Measurements from ENCODE around the gene TMEM117.

Gene TMEM117

GRCh38 chr12:44285321-44285960 is 449.6 kb downstream of the TMEM117 start:
- Histone ChIP-seq H3F3A (ENCODE audit: control insufficient read depth, insufficient read depth) (no peaks in the 10 kb centered on the region), H3K36me3 (ENCODE audit: control insufficient read depth, low read length) (no peaks in the 10 kb centered on the region), H3K9me3 (ENCODE audit: control insufficient read depth, insufficient read depth, low read length) (no peaks in the 10 kb centered on the region), H3K27ac (ENCODE audit: low read depth, low read length) (no peak overlapping the region), H3K4me2 (ENCODE audit: low read length) (no peak overlapping the region), H3K9me2 (replicated peaks; ENCODE audit: control insufficient read depth, low read length) (no peaks in the 10 kb centered on the region), H3K27me3 (ENCODE audit: control insufficient read depth, low read length) (no peaks in the 10 kb centered on the region), H4K20me1 (ENCODE audit: control insufficient read depth, insufficient read depth, low read depth, low read length) (no peaks in the 10 kb centered on the region), H3K4me1 (ENCODE audit: control insufficient read depth, low read length) (no peaks in the 10 kb centered on the region), H3K79me2 (ENCODE audit: control insufficient read depth, low read length) (no peaks in the 10 kb centered on the region), H3K4me3 (ENCODE audit: low read length) (no peak overlapping the region)
- TF ChIP-seq CTCF (IDR thresholded peaks at IDR 0.05; ENCODE audit: low read depth, low read length, poor library complexity, severe bottlenecking) (no peak), EZH2phosphoT487 (IDR thresholded peaks at IDR 0.05; ENCODE audit: borderline replicate concordance, low read length) (no peak)

GRCh38 chr12:44286336-44286735 is 450.5 kb downstream of the TMEM117 start:
- no peaks in the 10 kb centered on the region for H3K27me3 ChIP-seq (ENCODE audit: control insufficient read depth, low read length)
- no peaks in the 10 kb centered on the region for H3K9me3 ChIP-seq (ENCODE audit: control insufficient read depth, insufficient read depth, low read length)
- H3K4me2 ChIP-seq (ENCODE audit: low read length): no peak overlapping the region
- H3K9me2 ChIP-seq (replicated peaks; ENCODE audit: control insufficient read depth, low read length): no peaks in the 10 kb centered on the region
- TF ChIP-seq EZH2phosphoT487 (IDR thresholded peaks at IDR 0.05; ENCODE audit: borderline replicate concordance, low read length) (no peak), CTCF (IDR thresholded peaks at IDR 0.05; ENCODE audit: low read depth, low read length, poor library complexity, severe bottlenecking) (no peak)
- H3F3A ChIP-seq (ENCODE audit: control insufficient read depth, insufficient read depth): no peaks in the 10 kb centered on the region
- H4K20me1 ChIP-seq (ENCODE audit: control insufficient read depth, insufficient read depth, low read depth, low read length): no peaks in the 10 kb centered on the region
- H3K27ac ChIP-seq (ENCODE audit: low read depth, low read length): no peak overlapping the region
- H3K36me3 ChIP-seq (ENCODE audit: control insufficient read depth, low read length): no peaks in the 10 kb centered on the region
- H3K79me2 ChIP-seq (ENCODE audit: control insufficient read depth, low read length): no peaks in the 10 kb centered on the region
- no peak overlapping the region for H3K4me3 ChIP-seq (ENCODE audit: low read length)
- no peaks in the 10 kb centered on the region for H3K4me1 ChIP-seq (ENCODE audit: control insufficient read depth, low read length)

- H3K4me1 ChIP-seq (ENCODE audit: control insufficient read depth, low read length): no peaks in the 10 kb centered on the region
- H3K4me3 ChIP-seq (ENCODE audit: low read length): no peak overlapping the region
- TF ChIP-seq CTCF (IDR thresholded peaks at IDR 0.05; ENCODE audit: low read depth, low read length, poor library complexity, severe bottlenecking): no peak
- TF ChIP-seq EZH2phosphoT487 (IDR thresholded peaks at IDR 0.05; ENCODE audit: borderline replicate concordance, low read length): no peak
- no peaks in the 10 kb centered on the region for H4K20me1 ChIP-seq (ENCODE audit: control insufficient read depth, insufficient read depth, low read depth, low read length)
- H3K27me3 ChIP-seq (ENCODE audit: control insufficient read depth, low read length): no peaks in the 10 kb centered on the region
- H3K9me3 ChIP-seq (ENCODE audit: control insufficient read depth, insufficient read depth, low read length): no peaks in the 10 kb centered on the region
- H3K9me2 ChIP-seq (replicated peaks; ENCODE audit: control insufficient read depth, low read length): no peaks in the 10 kb centered on the region
- H3K36me3 ChIP-seq (ENCODE audit: control insufficient read depth, low read length): no peaks in the 10 kb centered on the region
- H3F3A ChIP-seq (ENCODE audit: control insufficient read depth, insufficient read depth): no peaks in the 10 kb centered on the region
- H3K79me2 ChIP-seq (ENCODE audit: control insufficient read depth, low read length): no peaks in the 10 kb centered on the region
- H3K4me2 ChIP-seq (ENCODE audit: low read length): no peak overlapping the region
- no peak overlapping the region for H3K27ac ChIP-seq (ENCODE audit: low read depth, low read length)
Measured at GRCh38 chr12:44286821-44287505, 451.1 kb downstream of the TMEM117 start.
